Psoas muscle (tissue), 8 donors: ENCODE results near the gene FAM219A. TPM values are rescaled to one million over a fixed set of nuclear protein-coding genes. Genes with fewer than 3 reads are reported as not detected.
A peak's percentile ranks its signal among the peaks of the same experiment; 100 is the strongest.

Source experiments
- ATAC-seq, 4 donors: fragments of 200-7000 bp; cut with Tn5 transposase; one replicate each; pipeline ENCODE4 v1.9.1; 2020; ENCODE audit warnings: moderate library complexity in 3 of 4, mild to moderate bottlenecking in 2 of 4
- DNase-seq, 2 donors: peaks; one replicate each; pipeline ENCODE4 v3.0.0-alpha.2; 2020
- H3K27ac ChIP-seq: fragments of 200-600 bp; one replicate; pipeline ENCODE4 v1.8.0; 2022
- H3K27me3 ChIP-seq, 3 donors: fragments of 200-600 bp in 1 of 3; one replicate each; pipeline versions ENCODE4 v1.6.1 to v1.8.0; 2013 to 2022; ENCODE audit warnings: low read length in 2 of 3, mild to moderate bottlenecking in 2 of 3, moderate library complexity in 1 of 3; ENCODE audit not compliant: insufficient read depth in 3 of 3
- H3K36me3 ChIP-seq, 2 donors: fragments of 200-600 bp in 1 of 2; one replicate each; pipeline versions ENCODE4 v1.6.1 to v1.8.0; 2013 to 2022; ENCODE audit warnings: low read depth in 1 of 2, mild to moderate bottlenecking in 1 of 2, moderate library complexity in 1 of 2; ENCODE audit not compliant: insufficient read depth in 1 of 2
- H3K4me1 ChIP-seq: fragments of 200-600 bp; one replicate; pipeline ENCODE4 v1.8.0; 2022
- H3K4me3 ChIP-seq: fragments of 200-600 bp; one replicate; pipeline ENCODE4 v1.8.0; 2022; ENCODE audit warnings: mild to moderate bottlenecking
- H3K9me3 ChIP-seq: fragments of 200-600 bp; one replicate; pipeline ENCODE4 v1.8.0; 2022
- WGBS, 3 donors: extraction: QIAGEN DNeasy Blood & Tissue Kit; methylation state at CpG; one replicate each; pipeline versions ENCODE4 v1.1.6 to v1.1.7; 2013; 5-methylcytosine and 5-hydroxymethylcytosine counted together
- intact Hi-C, 2 donors: fragments of 100-400 bp; cut with DNase I; formaldehyde crosslinking; loops; one replicate each; pipeline versions ENCODE4 v1.11.0 to v1.14.2; 2022
- polyA plus RNA-seq, 3 donors: library from polyadenylated mRNA; stranded (reverse); fragments of 200-250 nt; gene quantifications; one replicate each; pipeline ENCODE4 v1.2.3, GENCODE V29; 2013
- total RNA-seq, 4 donors: library from RNA; stranded (reverse); fragmentation: NEBNext Ultra II Directional in 2 of 4; extraction: Animal tissue kit (Norgen Biotek cat#: 25700) in 2 of 4; gene quantifications; one replicate each; pipeline versions ENCODE4 v1.2.1 to v1.2.4, GENCODE V29; 2021 to 2023
- TF ChIP-seq, protein P1 (sequence below): fragments of 200-600 bp; IDR thresholded peaks from one replicate; pipeline ENCODE4 v1.8.0; 2022; ENCODE audit warnings: antibody characterized with exemption
- donor health status: healthy with polysubstance abuse.
- donor health status: DM: no; HTN: no; CAD: no; lungs with moderate emphysema.
- donor health status: Bipolar disorder and iron deficiency.
- donor health status: healthy.
- donor health status: DM: yes; HTN: yes; CAD: no.
- donor health status: DM: no; HTN: no; CAD: no.
- donor health status: DM: no; HTN: no; CAD: no.
- donor health status: DM: yes; HTN: yes; CAD: no.

Gene FAM219A
- total and polyA plus RNA-seq, 7 donors, result 25.4 to 99.4 (median 36.5) TPM

DNA sequence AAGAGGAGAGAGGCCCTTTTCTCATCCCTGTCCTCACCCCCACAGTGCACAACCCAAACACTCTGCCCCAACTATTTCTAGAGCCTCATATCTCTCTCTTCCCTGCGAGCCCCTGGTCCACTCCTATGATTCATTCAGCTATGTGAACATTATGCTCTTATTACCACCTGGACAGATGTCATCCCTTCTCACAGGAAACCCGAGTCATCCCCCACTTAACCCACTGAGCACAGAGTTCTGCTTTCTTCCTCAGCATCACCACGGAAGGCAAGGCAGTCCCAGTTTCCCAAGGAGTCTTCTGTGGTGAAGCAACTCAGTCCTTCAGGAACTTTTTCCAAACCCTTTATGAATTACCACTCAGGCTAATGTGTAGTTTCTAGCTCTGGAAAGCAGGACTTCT is 1.6 kb upstream of the FAM219A start:
- H3K36me3 ChIP-seq, result no peaks in the 10 kb centered on the region
- DNase-seq (no peak), ATAC-seq (peak in 3 of 4 donors; percentile 2 to 21 (median 5))
- 34 to 56% (median 34%) methylated on average over 3 of the region's 3 CpGs for WGBS, 3 donors
- intact Hi-C loops, result loop anchor here in 1 of 2 donors (5.0 kb wide), 1 partner anchor 33 kb away; no protein-coding TSS in a partner anchor
- H3K27ac ChIP-seq, result peak overlapping the region; percentile 54
- H3K27me3 ChIP-seq, result no peaks in the 10 kb centered on the region
- H3K4me3 ChIP-seq, result no peak overlapping the region
- TF ChIP-seq, protein P1, sequence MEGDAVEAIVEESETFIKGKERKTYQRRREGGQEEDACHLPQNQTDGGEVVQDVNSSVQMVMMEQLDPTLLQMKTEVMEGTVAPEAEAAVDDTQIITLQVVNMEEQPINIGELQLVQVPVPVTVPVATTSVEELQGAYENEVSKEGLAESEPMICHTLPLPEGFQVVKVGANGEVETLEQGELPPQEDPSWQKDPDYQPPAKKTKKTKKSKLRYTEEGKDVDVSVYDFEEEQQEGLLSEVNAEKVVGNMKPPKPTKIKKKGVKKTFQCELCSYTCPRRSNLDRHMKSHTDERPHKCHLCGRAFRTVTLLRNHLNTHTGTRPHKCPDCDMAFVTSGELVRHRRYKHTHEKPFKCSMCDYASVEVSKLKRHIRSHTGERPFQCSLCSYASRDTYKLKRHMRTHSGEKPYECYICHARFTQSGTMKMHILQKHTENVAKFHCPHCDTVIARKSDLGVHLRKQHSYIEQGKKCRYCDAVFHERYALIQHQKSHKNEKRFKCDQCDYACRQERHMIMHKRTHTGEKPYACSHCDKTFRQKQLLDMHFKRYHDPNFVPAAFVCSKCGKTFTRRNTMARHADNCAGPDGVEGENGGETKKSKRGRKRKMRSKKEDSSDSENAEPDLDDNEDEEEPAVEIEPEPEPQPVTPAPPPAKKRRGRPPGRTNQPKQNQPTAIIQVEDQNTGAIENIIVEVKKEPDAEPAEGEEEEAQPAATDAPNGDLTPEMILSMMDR, result no peak
- H3K9me3 ChIP-seq, result no peaks in the 10 kb centered on the region
- peaks cover 55% of the 10 kb centered on the region for H3K4me1 ChIP-seq

DNA sequence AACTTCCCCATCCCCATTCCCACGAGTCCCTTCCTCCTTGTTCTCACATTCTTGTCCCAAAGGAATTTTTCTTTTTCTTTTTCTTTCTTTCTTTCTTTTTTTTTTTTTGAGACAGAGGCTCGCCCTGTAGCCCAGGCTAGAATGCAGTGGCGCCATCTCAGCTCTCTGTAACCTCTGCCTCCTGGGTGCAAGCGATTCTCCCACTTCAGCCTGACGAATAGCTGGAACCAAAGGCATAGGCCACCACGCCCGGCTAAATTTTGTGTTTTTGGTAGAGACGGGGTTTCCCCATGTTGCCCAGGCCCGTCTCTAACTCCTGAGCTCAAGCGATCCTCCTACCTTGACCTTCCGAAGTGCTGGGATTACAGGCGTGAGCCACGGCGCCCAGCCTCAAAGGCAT is 986 bp upstream of the FAM219A start:
- no peaks in the 10 kb centered on the region for H3K27me3 ChIP-seq
- peaks cover 55% of the 10 kb centered on the region for H3K4me1 ChIP-seq
- 78 to 85% (median 82%) methylated on average over 14 of the region's 14 CpGs for WGBS, 3 donors
- no peak overlapping the region for H3K4me3 ChIP-seq
- DNase-seq, result no peak
- intact Hi-C loops, result no loop called here
- ATAC-seq, result no peak
- no peaks in the 10 kb centered on the region for H3K36me3 ChIP-seq
- no peaks in the 10 kb centered on the region for H3K9me3 ChIP-seq
- TF ChIP-seq, protein P1, result no peak
- H3K27ac ChIP-seq, result peak overlapping the region; percentile 54

DNA sequence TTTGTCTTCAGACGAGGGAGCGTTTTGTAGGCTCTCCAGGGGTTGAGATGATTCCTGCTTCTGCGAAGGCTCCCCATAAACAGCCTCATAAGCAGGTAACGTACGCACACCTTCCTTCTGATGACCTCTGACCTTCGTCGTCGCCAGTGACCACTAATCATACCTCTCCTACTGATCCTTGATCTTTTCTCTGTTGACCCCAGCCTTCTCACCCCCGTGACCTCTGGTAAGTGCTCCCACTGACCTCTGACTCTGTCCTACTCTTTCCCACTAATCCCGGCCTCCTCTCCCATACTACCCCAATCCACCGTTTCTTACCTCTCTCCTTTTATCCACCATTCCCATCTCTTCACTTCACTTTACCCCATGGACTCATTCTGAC is 580 bp upstream of the FAM219A start:
- ATAC-seq, result no peak
- Histone ChIP-seq H3K27ac (no peak overlapping the region), H3K36me3 (no peaks in the 10 kb centered on the region), H3K4me3 (peak overlapping the region; percentile 85), H3K9me3 (no peaks in the 10 kb centered on the region), H3K27me3 (no peaks in the 10 kb centered on the region), H3K4me1 (peaks cover 55% of the 10 kb centered on the region)
- DNase-seq, result no peak
- intact Hi-C loops, result no loop called here
- WGBS, 3 donors, result 14 to 20% (median 18%) methylated on average over 11 of the region's 11 CpGs
- TF ChIP-seq, protein P1, result no peak

- Histone ChIP-seq H3K4me3 (peak overlapping the region; percentile 85), H3K4me1 (peaks cover 59% of the 10 kb centered on the region), H3K9me3 (no peaks in the 10 kb centered on the region), H3K27ac (peak overlapping the region; percentile 91), H3K36me3 (no peaks in the 10 kb centered on the region), H3K27me3 (no peaks in the 10 kb centered on the region)
- TF ChIP-seq, protein P1, result no peak
- ATAC-seq (peak; percentile 46 to 69 (median 61)), DNase-seq (peak; percentile 78 to 89)
- 2 to 5% (median 5%) methylated on average over 42 to 48 of the region's 48 CpGs for WGBS, 3 donors
- intact Hi-C loops, result no loop called here
Observed at GRCh38 chr9:34457266-34458012, 931 bp downstream of the FAM219A start.
